ENCODE results near the gene YDJC.
A peak's percentile ranks its signal among the peaks of the same experiment; 100 is the strongest.
"Not testable (repeated sequence)": the region's sequence is repeated elsewhere in the genome, so short reads cannot be mapped to it uniquely, and the experiment has no call there.

YDJC gene

DNA sequence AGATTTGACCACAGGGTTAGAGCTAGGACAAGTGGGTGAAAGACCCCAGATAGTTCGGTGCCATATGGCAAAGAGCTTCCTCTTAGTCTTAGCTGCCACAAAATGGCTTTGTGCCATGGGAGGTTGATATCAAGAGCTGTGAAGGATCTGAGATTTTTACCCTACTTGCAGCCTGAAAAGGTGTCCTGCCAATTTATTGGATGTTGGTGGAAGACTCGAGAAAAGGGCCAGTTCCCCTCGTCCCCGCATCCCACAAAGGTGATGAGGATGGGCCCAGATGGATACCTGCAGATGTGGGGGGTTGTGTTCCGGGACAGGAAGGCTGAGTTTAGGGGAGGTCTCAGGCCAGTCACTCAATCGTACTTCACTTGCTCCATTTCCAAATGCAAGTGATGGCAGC is 27.2 kb downstream of the YDJC start:
- DNase-seq: no peak

- DNase-seq: no peak
Measured at GRCh38 chr22:21599053-21599893, 30.5 kb downstream of the YDJC start.

DNA sequence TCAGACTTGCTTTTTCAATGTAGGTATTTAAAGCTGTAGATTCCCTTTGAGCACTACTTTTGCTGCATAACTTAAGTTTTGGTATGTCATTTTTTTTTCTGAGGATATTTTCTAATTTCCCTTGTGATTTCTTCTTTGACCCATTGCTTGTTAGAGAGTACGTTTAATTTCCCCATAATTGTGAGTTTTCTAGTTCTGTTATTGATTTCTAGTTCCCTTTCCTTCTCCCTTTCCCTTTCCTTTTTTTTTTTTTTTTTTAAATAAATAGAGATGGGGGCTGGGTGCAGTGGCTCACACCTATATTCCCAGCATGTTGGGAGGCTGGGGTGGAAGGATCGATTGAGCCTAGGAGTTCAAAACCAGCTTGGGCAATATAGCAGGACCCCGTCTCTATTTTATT is 31.5 kb downstream of the YDJC start:
- no peak for DNase-seq

- not testable (repeated sequence) for DNase-seq
Measured at GRCh38 chr22:21596356-21597135, 33.3 kb downstream of the YDJC start.

DNA sequence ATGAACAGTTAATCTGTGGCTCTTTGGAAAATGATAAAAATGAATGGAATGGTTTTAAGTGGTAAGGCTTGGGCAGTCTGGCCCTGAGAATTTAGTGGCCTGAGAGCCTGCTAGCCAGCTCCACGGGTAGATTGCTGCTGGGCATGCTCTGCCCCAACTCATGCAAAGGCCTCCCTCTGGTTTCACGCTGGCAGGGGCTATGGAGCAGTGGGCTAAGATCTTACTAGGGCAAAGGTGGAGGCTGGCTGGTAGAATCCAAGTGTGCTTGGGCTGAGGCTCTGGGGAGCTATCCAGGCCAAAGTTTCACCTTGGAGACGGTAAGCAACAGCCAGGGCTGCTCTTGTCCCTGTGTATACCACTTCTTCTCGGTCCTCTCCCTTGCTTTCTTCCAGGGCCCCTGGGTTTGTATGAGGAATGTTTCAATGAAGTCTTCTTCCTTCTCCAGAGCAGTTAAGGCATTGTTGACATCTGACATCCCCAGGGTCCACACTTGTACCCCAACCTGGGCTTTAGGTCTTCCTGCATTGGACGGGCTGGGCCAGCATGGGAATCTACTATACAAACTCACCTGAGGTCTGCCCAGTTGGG is 34.9 kb downstream of the YDJC start:
- no peak for DNase-seq

GRCh38 chr22:21593406-21594232 is 36.2 kb downstream of the YDJC start:
- DNase-seq: no peak

DNA sequence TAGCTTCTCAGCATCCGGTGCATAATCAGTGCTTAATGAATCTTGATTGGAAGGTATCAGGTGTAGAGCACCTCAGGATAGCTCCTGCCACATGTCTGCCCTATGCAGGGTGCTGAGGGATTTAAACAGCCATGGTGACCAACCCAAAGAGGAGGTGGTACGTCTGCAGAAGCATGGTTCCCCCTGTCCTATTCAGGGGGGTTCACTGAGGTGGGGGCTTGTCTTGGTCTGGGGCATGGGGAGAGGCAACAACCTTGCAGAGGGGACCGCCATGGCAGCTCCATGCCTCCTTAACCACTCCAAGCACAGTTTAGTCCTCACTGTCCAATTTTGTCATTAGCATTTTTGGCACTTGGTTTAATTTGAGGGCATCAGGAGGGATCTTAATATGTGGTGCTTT is 37.4 kb downstream of the YDJC start:
- no peak for DNase-seq

- DNase-seq: no peak
Measured at GRCh38 chr22:21591695-21592094, 38.1 kb downstream of the YDJC start.

DNA sequence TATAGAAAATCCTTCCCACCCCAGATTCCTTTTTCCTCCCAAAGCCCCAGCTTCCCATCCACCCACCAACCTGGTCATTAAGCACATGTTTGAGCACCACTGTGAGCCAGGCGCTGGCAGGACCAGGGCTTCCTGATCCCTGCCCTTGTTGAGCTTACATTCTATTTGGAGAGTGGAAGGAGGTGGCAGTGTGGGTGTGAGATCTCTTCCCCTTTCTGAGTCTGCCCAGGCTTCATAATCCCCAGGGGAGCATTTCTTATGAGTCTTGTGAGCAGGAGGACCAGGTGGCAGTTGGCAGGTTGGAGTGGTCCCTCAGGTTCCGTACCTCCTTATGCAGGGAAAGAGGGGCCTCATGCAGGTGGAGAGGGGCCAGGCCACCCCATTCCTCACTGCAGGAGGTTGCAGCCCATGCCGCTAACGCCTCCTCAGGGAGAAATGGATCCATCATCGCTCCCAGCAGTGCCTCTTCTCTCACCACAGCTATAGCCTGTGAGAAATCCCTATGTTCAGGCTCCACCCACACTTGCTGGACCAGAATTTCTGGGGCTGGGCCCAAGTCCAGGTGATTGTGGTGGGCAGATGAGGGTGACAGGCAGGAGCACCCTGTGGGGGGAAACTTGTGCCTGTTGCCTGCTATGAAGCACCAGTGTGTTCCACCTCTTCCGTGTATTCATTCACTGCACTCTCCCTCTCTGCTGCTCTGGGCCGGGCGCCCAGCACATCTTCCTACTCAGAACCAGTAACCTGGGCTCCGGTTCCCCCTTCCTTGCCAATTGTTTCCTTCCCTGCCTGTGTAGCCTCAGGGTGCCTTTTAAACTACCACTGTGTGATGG is 38.8 kb downstream of the YDJC start:
- DNase-seq: no peak

DNA sequence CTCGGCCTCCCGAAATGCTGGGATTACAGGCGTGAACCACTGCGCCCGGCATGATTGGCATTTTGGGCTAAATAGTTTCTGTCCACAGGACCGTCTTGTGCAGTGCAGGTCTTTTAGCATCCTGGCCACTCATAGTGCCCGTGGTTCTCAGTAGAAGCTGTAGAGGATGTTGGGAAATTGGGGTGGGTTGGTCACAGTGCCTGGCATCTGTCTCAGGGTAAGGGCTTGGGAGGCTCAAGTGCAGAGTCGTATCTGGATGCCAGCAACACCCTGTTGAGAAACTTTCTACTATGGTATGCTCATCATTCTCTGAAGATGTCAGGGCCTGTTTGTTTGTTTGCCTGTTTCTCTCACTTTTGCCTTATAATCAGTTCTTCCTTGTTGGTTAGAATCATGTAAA is 40.4 kb downstream of the YDJC start:
- DNase-seq: no peak

- peak; percentile 86 for DNase-seq
Measured at GRCh38 chr22:21587803-21588611, 41.8 kb downstream of the YDJC start.

GRCh38 chr22:21585389-21585788 is 44.4 kb downstream of the YDJC start:
- no peak for DNase-seq

DNA sequence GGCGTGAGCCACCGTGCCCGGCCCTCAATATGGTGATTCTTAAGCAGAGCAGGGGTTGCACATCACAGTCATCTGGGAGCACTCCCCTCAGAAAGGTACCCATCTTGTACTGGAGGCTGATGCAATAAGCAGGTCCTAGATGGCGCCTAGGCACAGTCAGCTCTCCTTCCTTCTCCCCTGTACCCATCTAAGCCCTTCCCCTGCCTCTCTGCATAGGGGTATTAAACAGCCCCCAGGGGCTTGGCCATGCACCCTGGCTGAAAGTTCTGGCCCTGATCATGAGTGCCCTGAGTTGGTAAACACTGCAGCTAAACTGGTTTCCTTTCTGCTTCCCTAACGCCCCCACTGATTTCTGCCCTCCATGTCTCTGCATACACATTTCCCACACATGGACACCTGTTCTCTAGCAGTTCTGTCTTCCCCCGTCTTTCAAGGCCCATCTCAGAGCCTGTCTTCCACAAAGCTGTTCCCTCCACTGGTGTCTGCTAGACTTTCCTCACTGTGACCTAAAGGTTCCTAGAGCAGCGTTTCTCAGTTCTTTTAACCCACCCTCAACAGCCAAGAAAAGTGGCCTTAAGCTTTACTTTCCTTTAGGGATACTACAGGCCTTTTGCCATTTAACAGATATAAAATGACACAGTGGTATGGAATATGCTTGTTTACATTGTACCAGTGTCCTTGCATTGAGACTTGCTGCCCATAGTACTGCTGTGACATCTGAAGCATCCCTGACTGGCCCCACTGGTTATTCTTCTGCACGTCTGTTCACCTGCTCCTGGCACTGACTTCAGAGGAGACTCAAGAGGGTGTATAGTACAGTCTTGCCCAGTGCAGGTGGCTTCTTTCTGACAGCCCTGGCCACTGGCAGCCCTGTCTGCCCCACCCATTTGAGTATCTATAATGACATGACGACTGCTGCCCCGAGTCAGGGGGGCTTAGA is 46.8 kb downstream of the YDJC start:
- no peak for DNase-seq

GRCh38 chr22:21581009-21581713 is 48.7 kb downstream of the YDJC start:
- not testable (repeated sequence) for DNase-seq

DNA sequence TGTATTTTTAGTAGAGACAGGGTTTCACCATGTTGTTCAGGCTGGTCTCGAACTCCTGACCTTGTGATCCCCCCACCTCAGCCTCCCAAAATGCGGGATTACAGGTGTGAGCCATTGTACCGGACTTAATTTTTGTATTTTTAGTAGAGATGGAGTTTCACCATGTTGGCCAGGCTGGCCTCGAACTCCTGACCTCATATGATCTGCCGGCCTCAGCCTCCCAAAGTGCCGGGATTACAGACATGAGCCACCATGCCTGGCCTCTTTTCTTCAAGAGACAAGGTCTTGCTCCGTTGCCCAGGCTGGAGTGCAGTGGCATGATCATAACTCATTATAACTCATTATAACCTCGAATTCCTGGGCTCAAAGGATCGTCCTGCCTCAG is 49.2 kb downstream of the YDJC start:
- not testable (repeated sequence) for DNase-seq

DNA sequence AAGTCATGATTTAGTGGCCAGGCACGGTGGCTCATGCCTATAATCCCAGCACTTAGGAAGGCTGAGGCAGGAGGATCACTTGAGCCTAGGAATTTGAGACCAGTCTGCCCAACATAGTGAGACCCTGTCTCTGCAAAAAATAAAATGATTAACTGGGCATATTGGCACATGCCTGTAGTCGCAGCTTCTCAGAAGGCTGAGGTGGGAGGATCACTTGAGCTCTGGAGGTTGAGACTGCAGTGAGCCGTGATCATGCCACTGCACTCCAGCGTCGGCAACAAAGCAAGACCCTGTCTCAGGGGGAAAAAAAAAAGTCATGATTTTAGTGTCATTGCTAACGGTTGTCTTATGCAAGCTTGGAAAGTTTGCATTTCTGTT is 50.4 kb downstream of the YDJC start:
- DNase-seq: no peak
